ENCODE results near the gene IER3. TPM values are rescaled to one million over a fixed set of nuclear protein-coding genes. Genes with fewer than 3 reads are reported as not detected.

IER3 gene
- total and polyA plus RNA-seq, 8 donors = 16.5 to 187 (median 113) TPM

DNA sequence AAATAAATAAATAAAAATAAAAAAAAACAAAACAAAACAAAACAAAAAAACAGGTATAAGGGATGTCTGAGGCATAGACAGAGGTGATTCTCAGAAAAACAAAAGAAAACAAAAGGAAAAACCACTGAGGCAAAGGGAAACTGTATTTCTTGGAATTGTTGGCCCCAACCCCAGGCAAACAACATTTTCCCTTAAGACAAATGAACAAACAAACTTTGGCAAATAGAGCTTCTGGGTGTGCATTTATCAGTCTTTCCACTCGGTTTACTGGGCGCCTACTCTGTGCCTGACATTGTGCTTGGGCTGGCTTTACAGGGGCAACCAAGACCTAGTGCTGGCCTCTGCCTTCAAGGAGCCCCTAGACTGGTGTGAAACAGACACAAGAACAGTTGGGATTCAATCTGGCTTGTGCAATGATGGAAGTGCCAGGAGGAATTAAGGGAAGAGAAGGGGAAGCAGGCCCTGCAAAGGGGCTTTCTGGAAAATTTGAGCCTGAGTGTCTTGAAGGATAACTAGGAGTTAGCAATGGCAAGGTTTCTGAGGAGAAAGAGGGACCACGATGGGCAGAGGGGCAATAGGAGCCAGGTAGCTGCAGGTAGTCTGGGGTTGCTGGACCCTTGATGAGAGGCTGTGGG lies 33.8 kb upstream of the IER3 start:
- TF ChIP-seq EP300 (IDR thresholded peaks at IDR 0.05) (no peak), POLR2A (IDR thresholded peaks at IDR 0.05) (no peak), POLR2AphosphoS5 (IDR thresholded peaks at IDR 0.05) (peak in 1 of 3 donors; percentile 15)
- TF ChIP-seq, protein P1, sequence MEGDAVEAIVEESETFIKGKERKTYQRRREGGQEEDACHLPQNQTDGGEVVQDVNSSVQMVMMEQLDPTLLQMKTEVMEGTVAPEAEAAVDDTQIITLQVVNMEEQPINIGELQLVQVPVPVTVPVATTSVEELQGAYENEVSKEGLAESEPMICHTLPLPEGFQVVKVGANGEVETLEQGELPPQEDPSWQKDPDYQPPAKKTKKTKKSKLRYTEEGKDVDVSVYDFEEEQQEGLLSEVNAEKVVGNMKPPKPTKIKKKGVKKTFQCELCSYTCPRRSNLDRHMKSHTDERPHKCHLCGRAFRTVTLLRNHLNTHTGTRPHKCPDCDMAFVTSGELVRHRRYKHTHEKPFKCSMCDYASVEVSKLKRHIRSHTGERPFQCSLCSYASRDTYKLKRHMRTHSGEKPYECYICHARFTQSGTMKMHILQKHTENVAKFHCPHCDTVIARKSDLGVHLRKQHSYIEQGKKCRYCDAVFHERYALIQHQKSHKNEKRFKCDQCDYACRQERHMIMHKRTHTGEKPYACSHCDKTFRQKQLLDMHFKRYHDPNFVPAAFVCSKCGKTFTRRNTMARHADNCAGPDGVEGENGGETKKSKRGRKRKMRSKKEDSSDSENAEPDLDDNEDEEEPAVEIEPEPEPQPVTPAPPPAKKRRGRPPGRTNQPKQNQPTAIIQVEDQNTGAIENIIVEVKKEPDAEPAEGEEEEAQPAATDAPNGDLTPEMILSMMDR (IDR thresholded peaks at IDR 0.05) = no peak
- DNase-seq = peak in 1 of 2 donors; percentile 35
- intact Hi-C loops (cut with DNase I; ENCODE audit: low total_unique reads) = no loop called here
- peaks cover 45 to 69% (median 57%) of the 10 kb centered on the region in 4 donors for H3K4me1 ChIP-seq
- H3K4me3 ChIP-seq = no peak overlapping the region
- H3K9me3 ChIP-seq = no peaks in the 10 kb centered on the region
- WGBS, 5 donors = 45 to 62% (median 52%) methylated on average over 3 of the region's 3 CpGs
- no peaks in the 10 kb centered on the region for H3K27me3 ChIP-seq
- peak overlapping the region; percentile 71 to 89 (median 85) for H3K27ac ChIP-seq
- no peaks in the 10 kb centered on the region for H3K36me3 ChIP-seq

DNA sequence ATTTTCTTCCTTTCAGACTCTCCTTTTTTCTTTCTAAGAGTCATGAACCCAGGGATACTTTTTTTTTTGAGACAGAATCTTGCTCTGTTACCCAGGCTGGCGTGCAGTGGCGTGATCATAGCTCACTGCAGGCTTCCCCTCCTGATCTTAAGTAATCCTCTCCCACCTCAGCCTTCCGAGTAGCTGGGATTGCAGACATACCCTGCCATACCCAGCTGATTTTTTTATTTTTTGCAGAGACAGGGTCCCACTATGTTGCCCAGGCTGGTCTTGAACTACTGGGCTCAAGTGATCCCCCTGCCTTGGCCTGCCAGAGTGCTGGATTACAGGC lies 32.8 kb upstream of the IER3 start:
- TF ChIP-seq POLR2A (IDR thresholded peaks at IDR 0.05) (no peak), EP300 (IDR thresholded peaks at IDR 0.05) (no peak), POLR2AphosphoS5 (IDR thresholded peaks at IDR 0.05) (no peak)
- TF ChIP-seq, protein P1 (IDR thresholded peaks at IDR 0.05) = no peak
- WGBS, 5 donors = 86 to 97% (median 94%) methylated on average over 3 of the region's 3 CpGs
- peaks cover 41 to 60% (median 52%) of the 10 kb centered on the region in 4 donors for H3K4me1 ChIP-seq
- intact Hi-C loops (cut with DNase I; ENCODE audit: low total_unique reads) = no loop called here
- peak overlapping the region in 4 of 5 donors; percentile 79 to 89 (median 86) for H3K27ac ChIP-seq
- H3K27me3 ChIP-seq = no peaks in the 10 kb centered on the region
- no peaks in the 10 kb centered on the region for H3K36me3 ChIP-seq
- no peak overlapping the region for H3K4me3 ChIP-seq
- DNase-seq = no peak
- H3K9me3 ChIP-seq = no peaks in the 10 kb centered on the region

GRCh38 chr6:30776390-30777154 lies 32.2 kb upstream of the IER3 start:
- intact Hi-C loops (cut with DNase I; ENCODE audit: low total_unique reads) = no loop called here
- Histone ChIP-seq H3K4me3 (no peak overlapping the region), H3K9me3 (no peaks in the 10 kb centered on the region), H3K27ac (peak overlapping the region in 1 of 5 donors; percentile 87), H3K4me1 (peaks cover 36 to 54% (median 47%) of the 10 kb centered on the region in 4 donors), H3K36me3 (no peaks in the 10 kb centered on the region), H3K27me3 (no peaks in the 10 kb centered on the region)
- TF ChIP-seq EP300 (IDR thresholded peaks at IDR 0.05) = no peak
- TF ChIP-seq, protein P1 (IDR thresholded peaks at IDR 0.05) = no peak
- TF ChIP-seq POLR2A (IDR thresholded peaks at IDR 0.05) = no peak
- TF ChIP-seq POLR2AphosphoS5 (IDR thresholded peaks at IDR 0.05) = no peak
- DNase-seq = no peak
- WGBS, 5 donors = 79 to 97% (median 92%) methylated on average over 5 of the region's 5 CpGs

DNA sequence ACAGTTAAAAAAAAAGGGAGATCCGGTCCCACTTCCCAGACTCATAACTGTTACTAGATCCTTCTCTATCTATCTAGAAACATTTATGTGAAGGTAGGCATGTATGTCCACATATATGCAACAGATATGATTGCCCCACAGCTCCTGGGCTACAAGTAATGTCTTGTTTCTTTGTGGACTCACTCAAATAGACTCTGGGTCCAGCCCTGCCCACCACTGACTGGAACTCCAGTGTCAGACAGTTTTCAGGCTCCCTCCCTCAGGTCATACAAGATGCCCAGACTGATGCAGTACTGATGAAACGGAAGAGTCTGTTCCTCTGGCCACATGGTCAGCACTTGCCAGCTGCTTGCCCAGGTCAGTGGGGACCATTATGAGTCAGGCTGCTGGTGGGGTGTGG lies 30.8 kb upstream of the IER3 start:
- Histone ChIP-seq H3K36me3 (no peaks in the 10 kb centered on the region), H3K9me3 (no peaks in the 10 kb centered on the region), H3K4me3 (no peak overlapping the region), H3K4me1 (peaks cover 22 to 45% (median 35%) of the 10 kb centered on the region in 4 donors), H3K27me3 (no peaks in the 10 kb centered on the region), H3K27ac (peak overlapping the region in 1 of 5 donors; percentile 39)
- intact Hi-C loops (cut with DNase I; ENCODE audit: low total_unique reads) = no loop called here
- 82 to 95% (median 91%) methylated on average over 2 of the region's 2 CpGs for WGBS, 5 donors
- TF ChIP-seq POLR2AphosphoS5 (IDR thresholded peaks at IDR 0.05) (no peak), EP300 (IDR thresholded peaks at IDR 0.05) (no peak), POLR2A (IDR thresholded peaks at IDR 0.05) (no peak)
- TF ChIP-seq, protein P1 (IDR thresholded peaks at IDR 0.05) = no peak
- DNase-seq = no peak

All from stomach (tissue), 9 donors.